Measurements from ENCODE around the gene XPOT.

Gene XPOT

DNA sequence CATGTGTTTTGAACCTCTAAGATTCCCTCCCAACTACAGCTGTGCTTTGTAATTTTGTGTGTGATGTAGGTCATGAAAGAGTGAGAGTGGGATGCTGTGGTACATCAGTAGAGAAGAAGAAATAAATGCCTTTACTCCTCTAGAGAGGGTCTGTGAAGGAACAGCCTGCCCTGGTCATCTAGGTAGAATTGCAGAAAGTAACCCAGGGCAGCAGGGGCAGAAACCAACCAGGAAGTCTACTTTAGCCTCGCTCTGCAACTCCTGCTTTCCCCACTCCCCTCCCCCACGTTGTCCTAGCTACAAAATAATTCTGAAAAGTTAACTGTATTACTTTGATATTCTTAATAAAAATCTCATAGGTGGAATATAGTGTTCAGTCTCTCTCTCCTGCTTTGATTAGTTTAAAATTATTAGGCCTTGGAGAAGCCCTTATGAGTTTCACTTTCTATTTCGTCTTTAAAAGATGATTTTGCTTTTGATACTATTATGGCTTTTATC is 55.3 kb downstream of the XPOT start:
- peak; percentile 16 for DNase-seq (ENCODE audit: low spot score)
- in situ Hi-C loops (cut with MboI; ENCODE audit: low sequenced_read_pairs, unreplicated experiment): no loop called here

DNA sequence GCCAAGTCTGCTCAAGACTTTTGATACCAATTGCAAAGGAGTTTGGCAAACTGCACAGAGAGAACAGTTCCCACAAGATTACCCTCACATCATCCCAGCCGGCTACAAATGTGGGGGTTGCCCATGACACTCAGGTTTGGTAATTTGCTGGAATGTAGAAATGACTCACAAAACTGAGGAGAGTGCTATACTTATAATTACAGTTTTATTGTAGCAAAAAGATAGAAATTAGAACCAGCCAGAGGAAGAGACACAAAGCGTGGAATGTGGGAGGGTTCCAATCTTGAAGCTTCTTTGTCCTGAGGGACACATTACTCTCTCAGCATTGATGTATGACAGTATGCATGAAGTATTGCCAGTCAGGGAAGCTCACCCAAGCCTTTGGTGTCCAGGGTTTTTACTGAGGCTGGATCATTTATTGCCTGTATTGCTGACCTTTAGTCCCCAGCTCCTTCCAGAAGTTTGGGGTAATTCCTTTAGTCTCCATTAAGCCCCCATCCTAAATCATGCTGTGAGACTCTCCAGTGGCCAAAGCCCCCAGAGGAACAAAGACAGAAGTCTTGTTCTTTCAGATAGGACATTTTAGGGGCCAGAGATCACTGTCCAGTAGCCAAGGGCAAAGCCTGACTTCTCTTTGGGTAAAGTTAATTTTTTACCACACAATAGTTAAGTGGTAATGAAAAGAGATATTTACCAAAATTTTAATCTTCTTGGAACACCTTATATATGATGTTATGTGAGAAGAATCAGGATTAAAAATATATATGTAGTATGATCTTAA is 57.6 kb downstream of the XPOT start:
- no peak for TF ChIP-seq CTCF (IDR thresholded peaks at IDR 0.05; ENCODE audit: borderline replicate concordance, control extremely low read depth, extremely low read depth, insufficient read depth, missing control alignments)
- DNase-seq (ENCODE audit: low spot score): no peak
- in situ Hi-C loops (cut with MboI; ENCODE audit: low sequenced_read_pairs, unreplicated experiment): no loop called here

More for the DNA sequence above, 55.3 kb downstream of the XPOT start:
- TF ChIP-seq CTCF (IDR thresholded peaks at IDR 0.05; ENCODE audit: borderline replicate concordance, control extremely low read depth, extremely low read depth, insufficient read depth, missing control alignments): no peak

DNA sequence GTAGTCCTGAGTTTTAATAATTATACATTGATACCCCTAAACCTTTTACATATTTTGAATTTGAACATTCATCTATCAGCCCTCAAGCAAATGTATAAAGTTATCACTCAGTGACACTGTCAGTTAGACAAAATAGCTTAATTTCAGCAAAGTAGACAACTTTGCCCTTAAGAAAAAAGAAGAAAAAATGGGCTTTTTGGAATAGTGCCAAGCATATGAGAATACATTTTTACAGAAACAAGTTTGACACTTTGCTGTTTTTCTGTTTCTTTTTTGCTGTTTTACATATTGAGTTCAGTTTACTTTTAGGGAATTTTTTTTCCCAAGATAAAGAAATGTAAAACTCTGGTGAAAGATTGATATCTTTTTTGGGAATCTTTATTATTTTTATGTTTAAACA is 62.0 kb downstream of the XPOT start:
- no peak for TF ChIP-seq CTCF (IDR thresholded peaks at IDR 0.05; ENCODE audit: borderline replicate concordance, control extremely low read depth, extremely low read depth, insufficient read depth, missing control alignments)
- no peak for DNase-seq (ENCODE audit: low spot score)
- in situ Hi-C loops (cut with MboI; ENCODE audit: low sequenced_read_pairs, unreplicated experiment): no loop called here

DNA sequence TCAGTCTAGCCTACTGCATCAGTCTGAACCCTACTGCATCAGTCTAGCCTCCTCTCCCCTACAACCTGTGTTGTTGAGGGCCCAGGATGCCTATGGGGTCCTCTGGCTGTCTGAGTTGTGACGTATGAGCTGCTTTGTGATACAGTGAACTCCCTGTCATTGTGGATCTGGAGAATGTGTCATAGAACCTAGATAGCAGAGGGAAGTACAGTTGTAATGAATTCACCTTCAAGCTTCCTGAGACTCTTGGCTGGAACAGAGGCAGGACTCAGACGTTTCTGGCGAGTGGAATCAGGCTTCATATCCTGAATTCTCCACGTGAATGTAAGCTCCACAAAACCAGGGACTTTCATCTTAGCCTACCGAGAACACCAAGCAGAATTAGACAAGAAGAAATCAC is 64.8 kb downstream of the XPOT start:
- TF ChIP-seq CTCF (IDR thresholded peaks at IDR 0.05; ENCODE audit: borderline replicate concordance, control extremely low read depth, extremely low read depth, insufficient read depth, missing control alignments): no peak
- in situ Hi-C loops (cut with MboI; ENCODE audit: low sequenced_read_pairs, unreplicated experiment): no loop called here
- DNase-seq (ENCODE audit: low spot score): no peak

- DNase-seq (ENCODE audit: low spot score): no peak
- in situ Hi-C loops (cut with MboI; ENCODE audit: low sequenced_read_pairs, unreplicated experiment): no loop called here
- no peak for TF ChIP-seq CTCF (IDR thresholded peaks at IDR 0.05; ENCODE audit: borderline replicate concordance, control extremely low read depth, extremely low read depth, insufficient read depth, missing control alignments)
These were observed 65.4 kb downstream of the XPOT start for GRCh38 chr12:64469455-64470142.

DNA sequence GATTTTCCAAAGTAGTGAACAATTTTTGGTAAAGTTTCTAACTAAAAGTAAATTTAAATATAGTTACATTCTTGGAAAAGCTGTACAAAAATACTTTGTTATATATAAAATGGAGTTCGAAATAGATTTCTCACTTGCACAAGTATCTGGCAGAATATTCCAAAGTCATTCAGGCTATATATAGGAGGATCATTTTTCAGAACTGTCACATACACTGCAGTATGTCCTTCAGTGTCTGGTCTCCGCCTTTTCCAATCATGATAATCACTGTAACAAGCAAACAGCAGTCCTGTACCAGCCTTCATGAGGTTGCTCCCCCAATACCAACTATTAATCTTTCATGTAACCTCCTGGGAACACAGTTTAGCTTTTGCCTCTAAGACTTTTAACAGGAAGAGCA is 66.3 kb downstream of the XPOT start:
- no peak for DNase-seq (ENCODE audit: low spot score)
- in situ Hi-C loops (cut with MboI; ENCODE audit: low sequenced_read_pairs, unreplicated experiment): no loop called here
- TF ChIP-seq CTCF (IDR thresholded peaks at IDR 0.05; ENCODE audit: borderline replicate concordance, control extremely low read depth, extremely low read depth, insufficient read depth, missing control alignments): no peak

All from GM13976 (cell line).